Mammary epithelial cell (primary cell): ENCODE measurements around the gene BCL2L14.

ENCODE experiments used
- CTCF ChIP-seq, 2 donors: IDR thresholded peaks in 1 of 2; conservative IDR thresholded peaks in 1 of 2; 2 replicates each; pipeline ENCODE4 v1.5.1; 2011 to 2012; ENCODE audit warnings: inconsistent platforms in 2 of 2, low read length in 2 of 2, mild to moderate bottlenecking in 2 of 2, control low read depth in 1 of 2, low read depth in 1 of 2; ENCODE audit not compliant: insufficient read depth in 1 of 2; ENCODE audit errors: extremely low read depth in 1 of 2
- EZH2 ChIP-seq: IDR thresholded peaks from 2 replicates; pipeline ENCODE4 v1.6.1; 2012; ENCODE audit warnings: low read length, inconsistent platforms, borderline replicate concordance

GRCh38 chr12:12141000-12141399 is 70.3 kb downstream of the BCL2L14 start:
- TF ChIP-seq CTCF (conservative IDR thresholded peaks at IDR 0.05 in 1 of 2, IDR thresholded peaks at IDR 0.05 in 1 of 2; ENCODE audit: extremely low read depth in 1 of 2, insufficient read depth in 1 of 2, low read depth in 1 of 2, low read length in 2 of 2) (no peak), EZH2 (no peak)
